Glomerular endothelial cell (primary cell): ENCODE data around the gene MCM8. TPM values are rescaled to one million over a fixed set of nuclear protein-coding genes. Genes with fewer than 3 reads are reported as not detected.

Experiments
- DNase-seq: peaks from one replicate; pipeline ENCODE4 v3.0.0-alpha.2; 2011; ENCODE audit warnings: low read depth, low spot score; ENCODE audit errors: extremely low read depth
- total RNA-seq: library from RNA; depleted of rRNA; stranded (reverse); fragments of >200 nt; gene quantifications from 2 replicates; pipeline ENCODE4 v1.2.3, GENCODE V29; 2015

Gene MCM8
- total RNA-seq, 1 donor from 2014 or later = 4.6 TPM

GRCh38 chr20:6040540-6040939 lies 90.1 kb downstream of the MCM8 start:
- no peak for DNase-seq

GRCh38 chr20:6040958-6041807 lies 90.7 kb downstream of the MCM8 start:
- no peak for DNase-seq

- DNase-seq = no peak
Measured at GRCh38 chr20:6041808-6042265, 91.4 kb downstream of the MCM8 start.

- DNase-seq = no peak
Measured at GRCh38 chr20:6044115-6044514, 93.7 kb downstream of the MCM8 start.

- no peak for DNase-seq
Measured at GRCh38 chr20:6045566-6045965, 95.1 kb downstream of the MCM8 start.

- DNase-seq = no peak
Measured at GRCh38 chr20:6046432-6046831, 96.0 kb downstream of the MCM8 start.

- no peak for DNase-seq
Measured at GRCh38 chr20:6048391-6048790, 97.9 kb downstream of the MCM8 start.

Other genes with a start within 250 kb of the MCM8 start
- gene SHLD1, start 200.3 kb upstream of the MCM8 start, total RNA-seq = 2.7 and 4.4 TPM in 2 replicates
- gene CHGB, start 39.1 kb upstream of the MCM8 start, total RNA-seq = 0.78 TPM in 1 of 2 replicates, not detected in the other
- 6.1 and 8.0 TPM in 2 replicates for gene TRMT6, start 119 bp upstream of the MCM8 start, total RNA-seq
- gene CRLS1, start 55.5 kb downstream of the MCM8 start, total RNA-seq = 21.6 and 25.3 TPM in 2 replicates
- 19.4 and 59.0 TPM in 2 replicates for gene LRRN4, start 103.4 kb downstream of the MCM8 start, total RNA-seq
- 1.2 and 3.9 TPM in 2 replicates for gene FERMT1, start 172.4 kb downstream of the MCM8 start, total RNA-seq